C4-2B (cell line): ENCODE results near the gene SCTR.

ENCODE experiments used
- H3K27ac ChIP-seq: fragments of 450-650 bp; 2 replicates; pipeline ENCODE4 v1.5.1; 2017
- CTCF ChIP-seq: fragments of 450-650 bp; conservative IDR thresholded peaks from 2 replicates; pipeline ENCODE4 v1.5.1; 2017; ENCODE audit warnings: mild to moderate bottlenecking
- ZFX ChIP-seq: fragments of 450-650 bp; IDR thresholded peaks from 2 replicates; pipeline ENCODE4 v1.6.1; 2017

Gene SCTR

GRCh38 chr2:119473621-119474370, 50.5 kb downstream of the SCTR start:
- H3K27ac ChIP-seq, result no peak overlapping the region
- TF ChIP-seq CTCF (no peak), ZFX (no peak)

- TF ChIP-seq ZFX, result no peak
- no peak for TF ChIP-seq CTCF
- no peak overlapping the region for H3K27ac ChIP-seq
Observed at GRCh38 chr2:119472749-119473148, 51.5 kb downstream of the SCTR start.

GRCh38 chr2:119469661-119470297, 54.5 kb downstream of the SCTR start:
- no peak for TF ChIP-seq ZFX
- no peak for TF ChIP-seq CTCF
- no peak overlapping the region for H3K27ac ChIP-seq

GRCh38 chr2:119469131-119469530, 55.2 kb downstream of the SCTR start:
- H3K27ac ChIP-seq, result no peak overlapping the region
- no peak for TF ChIP-seq ZFX
- TF ChIP-seq CTCF, result no peak

GRCh38 chr2:119468154-119468955, 55.9 kb downstream of the SCTR start:
- no peak for TF ChIP-seq ZFX
- TF ChIP-seq CTCF, result no peak
- H3K27ac ChIP-seq, result no peak overlapping the region

GRCh38 chr2:119466373-119466772, 57.9 kb downstream of the SCTR start:
- no peak overlapping the region for H3K27ac ChIP-seq
- no peak for TF ChIP-seq ZFX
- TF ChIP-seq CTCF, result no peak

GRCh38 chr2:119465687-119466086, 58.6 kb downstream of the SCTR start:
- TF ChIP-seq CTCF (no peak), ZFX (no peak)
- no peak overlapping the region for H3K27ac ChIP-seq
